Ureter (tissue), 1 donor: ENCODE measurements around the gene ASZ1. TPM values are rescaled to one million over a fixed set of nuclear protein-coding genes. Genes with fewer than 3 reads are reported as not detected.
A peak's percentile ranks its signal among the peaks of the same experiment; 100 is the strongest.

ENCODE experiments used
- DNase-seq: peaks from one replicate; pipeline ENCODE4 v3.0.0-alpha.2; 2020; ENCODE audit warnings: low spot score
- total RNA-seq: library from RNA; stranded (reverse); gene quantifications from one replicate; pipeline ENCODE4 v1.2.4, GENCODE V29; 2023
- donor health status: DM: yes; HTN: yes; CAD: no.

ASZ1 gene
- total RNA-seq, 1 donor from 2014 or later, result not detected

- DNase-seq, result no peak
Observed at GRCh38 chr7:117338020-117338419, 89.3 kb downstream of the ASZ1 start.

- no peak for DNase-seq
Observed at GRCh38 chr7:117333168-117333567, 94.1 kb downstream of the ASZ1 start.

- DNase-seq, result no peak
Observed at GRCh38 chr7:117332031-117332430, 95.3 kb downstream of the ASZ1 start.

GRCh38 chr7:117325836-117326235, 101.5 kb downstream of the ASZ1 start:
- no peak for DNase-seq

GRCh38 chr7:117324960-117325359, 102.3 kb downstream of the ASZ1 start:
- no peak for DNase-seq

GRCh38 chr7:117323851-117324711, 103.2 kb downstream of the ASZ1 start:
- peak; percentile 56 for DNase-seq

- no peak for DNase-seq
Observed at GRCh38 chr7:117323305-117323850, 103.9 kb downstream of the ASZ1 start.

- DNase-seq, result no peak
Observed at GRCh38 chr7:117322741-117323304, 104.5 kb downstream of the ASZ1 start, which contains the start of gene WNT2. Gene WNT2 (minus strand): TSS chr7:117323058. CDS start chr7:117322989, 69 bp downstream.

- no peak for DNase-seq
Observed at GRCh38 chr7:117320523-117320922, 106.8 kb downstream of the ASZ1 start.

- DNase-seq, result no peak
Observed at GRCh38 chr7:117319181-117319580, 108.1 kb downstream of the ASZ1 start.

- no peak for DNase-seq
Observed at GRCh38 chr7:117313582-117313981, 113.7 kb downstream of the ASZ1 start.

Other genes starting within 250 kb of the ASZ1 start
- 2.2 TPM for gene WNT2, start 104.4 kb downstream of the ASZ1 start, total RNA-seq
- 1.9 TPM for gene CFTR, start 52.5 kb upstream of the ASZ1 start, total RNA-seq